ENCODE results near the gene TMEM106B.

TMEM106B gene

DNA sequence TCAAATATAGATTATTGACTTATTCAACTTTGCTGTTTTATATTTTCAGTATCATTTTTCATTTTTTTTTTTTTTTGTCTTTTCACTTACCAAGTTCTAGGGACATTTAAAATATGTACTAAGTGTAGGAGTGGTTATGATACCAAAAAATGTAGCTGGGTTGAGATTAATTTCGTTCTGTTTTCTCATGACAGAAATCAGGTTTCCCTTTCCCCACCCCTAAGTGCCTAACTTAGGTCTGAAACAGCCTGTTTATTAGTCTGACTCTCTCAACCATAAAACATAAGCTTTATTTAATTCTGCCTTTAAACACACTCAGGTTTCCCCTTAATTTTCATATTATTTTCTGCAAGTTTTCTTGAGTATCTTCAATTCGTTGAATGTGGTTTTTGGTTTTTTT, 22.1 kb downstream of the TMEM106B start:
- Histone ChIP-seq H3K27me3 (ENCODE audit: control insufficient read depth in 3 of 3, insufficient read depth in 3 of 3, low read depth in 1 of 3, low read length in 3 of 3) (no peaks in the 10 kb centered on the region), H2BK120ac (ENCODE audit: low read depth, low read length) (no peak overlapping the region), H3K4me3 (ENCODE audit: low read length in 2 of 2) (no peak overlapping the region), H3K4ac (ENCODE audit: low read length) (no peak overlapping the region), H3K18ac (ENCODE audit: low read length) (no peak overlapping the region), H2BK15ac (ENCODE audit: low read length) (no peak overlapping the region), H3K23ac (ENCODE audit: low read depth, low read length, poor library complexity) (no peak overlapping the region), H2BK5ac (ENCODE audit: low read length) (no peak overlapping the region), H3K79me1 (ENCODE audit: low read depth, low read length) (no peaks in the 10 kb centered on the region), H3K27ac (replicated peaks; ENCODE audit: low read length) (no peak overlapping the region), H3K9ac (ENCODE audit: low read depth, low read length, poor library complexity) (no peak overlapping the region), H3K9me3 (replicated peaks in 1 of 2; ENCODE audit: control insufficient read depth in 2 of 2, insufficient read depth in 1 of 2, low read depth in 1 of 2, low read length in 2 of 2) (peaks cover 0 to 3% of the 10 kb centered on the region in 2 donors), H2AK5ac (ENCODE audit: low read depth, low read length) (no peak overlapping the region), H4K8ac (ENCODE audit: low read depth, low read length) (no peak overlapping the region), H2AFZ (ENCODE audit: low read length) (no peak overlapping the region), H4K91ac (ENCODE audit: low read depth, low read length, poor library complexity) (no peak overlapping the region), H3K4me1 (ENCODE audit: control insufficient read depth in 2 of 2, insufficient read depth in 1 of 2, low read depth in 1 of 2, low read length in 2 of 2) (no peaks in the 10 kb centered on the region), H3K14ac (ENCODE audit: low read length) (no peak overlapping the region), H2BK12ac (ENCODE audit: low read length) (no peak overlapping the region), H3K4me2 (ENCODE audit: insufficient read depth, low read length, poor library complexity, severe bottlenecking) (no peak overlapping the region), H3K36me3 (replicated peaks in 1 of 2; ENCODE audit: control insufficient read depth in 2 of 2, insufficient read depth in 2 of 2, low read length in 2 of 2) (peaks cover 0 to 54% of the 10 kb centered on the region in 2 donors)
- DNase-seq (ENCODE audit: low spot score), result no peak
- WGBS, 2 donors (ENCODE audit: extremely low coverage in 2 of 2, insufficient read length in 2 of 2, insufficient replicate concordance in 1 of 2), result no CpG with 5 or more reads among the region's 2 CpGs

DNA sequence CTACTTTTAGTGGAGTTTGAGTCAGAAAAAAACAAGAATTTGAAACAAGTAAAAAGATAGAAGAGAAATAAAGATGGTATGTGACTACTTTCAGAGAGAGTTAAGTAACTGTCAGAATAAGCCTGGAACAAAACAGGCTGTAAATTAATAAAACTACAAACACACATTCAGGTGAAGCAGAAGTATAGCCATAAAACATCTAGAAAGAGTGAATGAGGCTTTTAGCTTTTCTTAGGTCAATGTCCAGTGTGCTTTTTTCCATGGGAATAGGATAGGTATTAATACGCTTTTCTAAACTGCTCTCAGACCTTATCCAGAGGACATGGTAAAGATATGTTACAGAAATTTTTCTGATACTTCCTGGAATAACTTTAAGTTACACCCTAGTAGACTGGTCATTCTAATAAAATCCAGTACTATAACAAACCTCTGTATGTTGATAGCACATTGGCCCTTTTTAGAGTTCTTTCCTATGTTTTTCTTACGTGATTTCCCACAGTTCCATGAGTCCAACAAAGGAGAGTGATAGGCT, 23.3 kb downstream of the TMEM106B start:
- H2BK12ac ChIP-seq (ENCODE audit: low read length), result no peak overlapping the region
- WGBS, 2 donors (ENCODE audit: extremely low coverage in 2 of 2, insufficient read length in 2 of 2, insufficient replicate concordance in 1 of 2), result no CpG with 5 or more reads among the region's 2 CpGs
- no peak overlapping the region for H3K27ac ChIP-seq (replicated peaks; ENCODE audit: low read length)

DNA sequence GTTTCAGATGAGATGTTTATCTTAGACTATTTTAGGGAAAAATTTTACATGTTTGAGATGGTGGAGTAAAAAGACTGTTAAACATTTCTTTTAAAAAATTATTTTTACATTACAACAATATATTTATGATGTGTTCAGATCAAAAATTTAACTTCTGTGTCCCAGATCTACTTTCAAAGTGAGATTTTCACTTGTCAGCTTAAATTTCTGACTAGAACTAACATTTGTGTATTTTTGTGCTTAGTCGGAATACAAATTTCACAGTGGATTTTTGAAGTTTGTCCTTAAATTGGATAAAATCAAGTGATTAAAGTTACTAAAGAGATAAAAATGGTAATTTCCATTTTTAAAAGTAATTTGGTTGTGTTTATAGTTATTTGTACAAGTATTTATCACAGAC, 24.9 kb downstream of the TMEM106B start:
- Histone ChIP-seq H2BK12ac (ENCODE audit: low read length) (no peak overlapping the region), H3K4ac (ENCODE audit: low read length) (no peak overlapping the region), H3K36me3 (replicated peaks in 1 of 2; ENCODE audit: control insufficient read depth in 2 of 2, insufficient read depth in 2 of 2, low read length in 2 of 2) (peaks cover 0 to 40% of the 10 kb centered on the region in 2 donors), H3K4me1 (ENCODE audit: control insufficient read depth in 2 of 2, insufficient read depth in 1 of 2, low read depth in 1 of 2, low read length in 2 of 2) (no peaks in the 10 kb centered on the region), H3K4me3 (ENCODE audit: low read length in 2 of 2) (no peak overlapping the region), H3K9ac (ENCODE audit: low read depth, low read length, poor library complexity) (no peak overlapping the region), H3K23ac (ENCODE audit: low read depth, low read length, poor library complexity) (no peak overlapping the region), H2AK5ac (ENCODE audit: low read depth, low read length) (no peak overlapping the region), H4K91ac (ENCODE audit: low read depth, low read length, poor library complexity) (no peak overlapping the region), H3K4me2 (ENCODE audit: insufficient read depth, low read length, poor library complexity, severe bottlenecking) (no peak overlapping the region), H3K18ac (ENCODE audit: low read length) (no peak overlapping the region), H3K9me3 (replicated peaks in 1 of 2; ENCODE audit: control insufficient read depth in 2 of 2, insufficient read depth in 1 of 2, low read depth in 1 of 2, low read length in 2 of 2) (peaks cover 0 to 8% of the 10 kb centered on the region in 2 donors), H3K79me1 (ENCODE audit: low read depth, low read length) (no peaks in the 10 kb centered on the region), H2AFZ (ENCODE audit: low read length) (no peak overlapping the region), H3K14ac (ENCODE audit: low read length) (no peak overlapping the region), H3K27ac (replicated peaks; ENCODE audit: low read length) (no peak overlapping the region), H4K8ac (ENCODE audit: low read depth, low read length) (no peak overlapping the region), H2BK5ac (ENCODE audit: low read length) (no peak overlapping the region), H3K27me3 (ENCODE audit: control insufficient read depth in 3 of 3, insufficient read depth in 3 of 3, low read depth in 1 of 3, low read length in 3 of 3) (no peaks in the 10 kb centered on the region), H2BK120ac (ENCODE audit: low read depth, low read length) (no peak overlapping the region), H2BK15ac (ENCODE audit: low read length) (no peak overlapping the region)
- DNase-seq (ENCODE audit: low spot score), result no peak
- no CpG with 5 or more reads among the region's 1 CpG for WGBS, 2 donors (ENCODE audit: extremely low coverage in 2 of 2, insufficient read length in 2 of 2, insufficient replicate concordance in 1 of 2)

More for the DNA sequence above, 23.3 kb downstream of the TMEM106B start:
- Histone ChIP-seq H4K91ac (ENCODE audit: low read depth, low read length, poor library complexity) (no peak overlapping the region), H2BK15ac (ENCODE audit: low read length) (no peak overlapping the region), H3K79me1 (ENCODE audit: low read depth, low read length) (no peaks in the 10 kb centered on the region), H3K18ac (ENCODE audit: low read length) (no peak overlapping the region), H3K14ac (ENCODE audit: low read length) (no peak overlapping the region), H2AK5ac (ENCODE audit: low read depth, low read length) (no peak overlapping the region), H2AFZ (ENCODE audit: low read length) (no peak overlapping the region), H3K36me3 (replicated peaks in 1 of 2; ENCODE audit: control insufficient read depth in 2 of 2, insufficient read depth in 2 of 2, low read length in 2 of 2) (peaks cover 0 to 56% of the 10 kb centered on the region in 2 donors), H3K4me2 (ENCODE audit: insufficient read depth, low read length, poor library complexity, severe bottlenecking) (no peak overlapping the region), H3K23ac (ENCODE audit: low read depth, low read length, poor library complexity) (no peak overlapping the region), H3K4me1 (ENCODE audit: control insufficient read depth in 2 of 2, insufficient read depth in 1 of 2, low read depth in 1 of 2, low read length in 2 of 2) (no peaks in the 10 kb centered on the region), H3K4ac (ENCODE audit: low read length) (no peak overlapping the region), H2BK120ac (ENCODE audit: low read depth, low read length) (no peak overlapping the region), H2BK5ac (ENCODE audit: low read length) (no peak overlapping the region), H3K9ac (ENCODE audit: low read depth, low read length, poor library complexity) (no peak overlapping the region), H3K27me3 (ENCODE audit: control insufficient read depth in 3 of 3, insufficient read depth in 3 of 3, low read depth in 1 of 3, low read length in 3 of 3) (no peaks in the 10 kb centered on the region), H4K8ac (ENCODE audit: low read depth, low read length) (no peak overlapping the region), H3K9me3 (replicated peaks in 1 of 2; ENCODE audit: control insufficient read depth in 2 of 2, insufficient read depth in 1 of 2, low read depth in 1 of 2, low read length in 2 of 2) (peaks cover 0 to 8% of the 10 kb centered on the region in 2 donors), H3K4me3 (ENCODE audit: low read length in 2 of 2) (no peak overlapping the region)
- DNase-seq (ENCODE audit: low spot score), result no peak

DNA sequence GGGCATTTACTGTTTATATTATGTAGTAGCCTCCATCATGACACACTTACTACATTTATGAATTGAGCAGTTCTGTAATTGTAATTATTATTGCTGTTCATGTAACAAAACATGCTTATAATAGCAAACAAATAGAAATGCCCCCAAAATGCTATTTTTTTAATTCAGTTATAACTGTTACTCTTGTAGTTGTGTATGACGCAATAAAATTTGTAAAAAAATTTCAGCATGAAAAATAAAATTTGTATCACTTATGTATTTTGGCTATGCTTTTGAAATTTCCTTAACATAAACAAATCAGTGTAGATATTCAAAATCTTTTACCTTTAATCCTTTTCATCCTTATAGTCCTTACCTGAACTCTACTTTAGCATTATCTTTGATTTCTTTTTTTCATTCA, 25.9 kb downstream of the TMEM106B start:
- Histone ChIP-seq H3K4me2 (ENCODE audit: insufficient read depth, low read length, poor library complexity, severe bottlenecking) (no peak overlapping the region), H4K91ac (ENCODE audit: low read depth, low read length, poor library complexity) (no peak overlapping the region), H3K9me3 (replicated peaks in 1 of 2; ENCODE audit: control insufficient read depth in 2 of 2, insufficient read depth in 1 of 2, low read depth in 1 of 2, low read length in 2 of 2) (peaks cover 0 to 8% of the 10 kb centered on the region in 2 donors), H3K79me1 (ENCODE audit: low read depth, low read length) (no peaks in the 10 kb centered on the region), H3K23ac (ENCODE audit: low read depth, low read length, poor library complexity) (no peak overlapping the region), H2AK5ac (ENCODE audit: low read depth, low read length) (no peak overlapping the region), H2BK12ac (ENCODE audit: low read length) (no peak overlapping the region), H3K4ac (ENCODE audit: low read length) (no peak overlapping the region), H3K18ac (ENCODE audit: low read length) (no peak overlapping the region), H3K27ac (replicated peaks; ENCODE audit: low read length) (no peak overlapping the region), H2BK120ac (ENCODE audit: low read depth, low read length) (no peak overlapping the region), H3K4me1 (ENCODE audit: control insufficient read depth in 2 of 2, insufficient read depth in 1 of 2, low read depth in 1 of 2, low read length in 2 of 2) (no peaks in the 10 kb centered on the region), H3K36me3 (replicated peaks in 1 of 2; ENCODE audit: control insufficient read depth in 2 of 2, insufficient read depth in 2 of 2, low read length in 2 of 2) (peaks cover 0 to 30% of the 10 kb centered on the region in 2 donors), H3K9ac (ENCODE audit: low read depth, low read length, poor library complexity) (no peak overlapping the region), H4K8ac (ENCODE audit: low read depth, low read length) (no peak overlapping the region), H3K4me3 (ENCODE audit: low read length in 2 of 2) (no peak overlapping the region), H2AFZ (ENCODE audit: low read length) (no peak overlapping the region), H2BK5ac (ENCODE audit: low read length) (no peak overlapping the region), H2BK15ac (ENCODE audit: low read length) (no peak overlapping the region), H3K14ac (ENCODE audit: low read length) (no peak overlapping the region), H3K27me3 (ENCODE audit: control insufficient read depth in 3 of 3, insufficient read depth in 3 of 3, low read depth in 1 of 3, low read length in 3 of 3) (no peaks in the 10 kb centered on the region)
- DNase-seq (ENCODE audit: low spot score), result no peak
- no CpG with 5 or more reads among the region's 1 CpG for WGBS, 2 donors (ENCODE audit: extremely low coverage in 2 of 2, insufficient read length in 2 of 2, insufficient replicate concordance in 1 of 2)
